GM13977 (cell line): ENCODE data around the gene KDR.

Source experiments
- DNase-seq: peaks from one replicate; pipeline ENCODE4 v3.0.0; 2012; ENCODE audit warnings: low spot score
- CTCF ChIP-seq: IDR thresholded peaks from 2 replicates; pipeline ENCODE4 v1.5.1; 2012; ENCODE audit warnings: mild to moderate bottlenecking, control low read depth; ENCODE audit not compliant: insufficient read depth; ENCODE audit errors: extremely low read depth, missing control alignments
- in situ Hi-C: fragments of 300-500 bp; cut with MboI; formaldehyde crosslinking; loops from one replicate; pipeline ENCODE4 v1.12.0; 2022; ENCODE audit warnings: low sequenced_read_pairs, low pct_unique_long_range_greater_than_20kb, mixed read lengths, inconsistent platforms; ENCODE audit not compliant: unreplicated experiment

The KDR gene

GRCh38 chr4:55069248-55069647 is 56.1 kb downstream of the KDR start:
- no peak for DNase-seq
- in situ Hi-C loops, result no loop called here
- TF ChIP-seq CTCF, result no peak

- DNase-seq, result no peak
- no peak for TF ChIP-seq CTCF
- in situ Hi-C loops, result no loop called here
Measured at GRCh38 chr4:55068522-55068921, 56.9 kb downstream of the KDR start.

GRCh38 chr4:55066018-55066417 is 59.4 kb downstream of the KDR start:
- DNase-seq, result no peak
- in situ Hi-C loops, result no loop called here
- TF ChIP-seq CTCF, result no peak

- TF ChIP-seq CTCF, result no peak
- DNase-seq, result no peak
- in situ Hi-C loops, result no loop called here
Measured at GRCh38 chr4:55055529-55055928, 69.9 kb downstream of the KDR start.

GRCh38 chr4:55051532-55051931 is 73.9 kb downstream of the KDR start:
- in situ Hi-C loops, result no loop called here
- TF ChIP-seq CTCF, result no peak
- no peak for DNase-seq

- no peak for TF ChIP-seq CTCF
- no peak for DNase-seq
- in situ Hi-C loops, result no loop called here
Measured at GRCh38 chr4:55050418-55050950, 74.9 kb downstream of the KDR start.
